Calu3 (cell line): ENCODE measurements around the gene KRT36. TPM values are rescaled to one million over a fixed set of nuclear protein-coding genes. Genes with fewer than 3 reads are reported as not detected.

Source experiments
- BruUV-seq: library from RNA; stranded (reverse); fragments of 400-500 nt; replicated peaks from 2 replicates; lab custom pipeline; 2021; lab: Mats Ljungman, UMichigan
- CTCF ChIA-PET: fragments of 300-600 bp; sonication (Branson Sonifier 250); formaldehyde crosslinking; loops from one replicate; lab custom pipeline; 2022; ENCODE audit warnings: antibody characterized with exemption; lab: Charles Lee
- DNase-seq: peaks from one replicate; pipeline ENCODE4 v3.0.0; 2022
- H3K27ac Mint-ChIP-seq: one replicate; pipeline ENCODE4 v1.8.0; 2022; ENCODE audit warnings: mixed read lengths; ENCODE audit not compliant: unreplicated experiment
- H3K27me3 Mint-ChIP-seq: one replicate; pipeline ENCODE4 v1.8.0; 2022; ENCODE audit warnings: mixed read lengths; ENCODE audit not compliant: unreplicated experiment
- H3K36me3 Mint-ChIP-seq: one replicate; pipeline ENCODE4 v1.8.0; 2022; ENCODE audit warnings: mild to moderate bottlenecking, moderate library complexity, mixed read lengths; ENCODE audit not compliant: insufficient read depth, unreplicated experiment
- H3K4me1 Mint-ChIP-seq: one replicate; pipeline ENCODE4 v1.8.0; 2022; ENCODE audit warnings: mild to moderate bottlenecking, low read depth, mixed read lengths; ENCODE audit not compliant: unreplicated experiment
- H3K4me3 Mint-ChIP-seq: one replicate; pipeline ENCODE4 v1.8.0; 2022; ENCODE audit warnings: mild to moderate bottlenecking, low read depth, moderate library complexity, mixed read lengths; ENCODE audit not compliant: unreplicated experiment
- H3K9me3 Mint-ChIP-seq: one replicate; pipeline ENCODE4 v1.8.0; 2022; ENCODE audit warnings: low read depth, mixed read lengths; ENCODE audit not compliant: unreplicated experiment
- CTCF ChIP-seq: fragments of 200-600 bp; IDR thresholded peaks from one replicate; pipeline ENCODE4 v1.8.0; 2022; ENCODE audit warnings: antibody characterized with exemption; ENCODE audit not compliant: unreplicated experiment
- intact Hi-C: fragments of 100-400 bp; cut with micrococcal nuclease; formaldehyde crosslinking; loops from one replicate; pipeline ENCODE4 v1.10.0; 2022; ENCODE audit not compliant: unreplicated experiment
- total RNA-seq: library from RNA; stranded (reverse); gene quantifications from 2 replicates; pipeline ENCODE4 v1.2.3, GENCODE V29; 2022

The KRT36 gene
- total RNA-seq, 1 experiment from 2014 or later, result not detected

- peak; percentile 70 for DNase-seq
- H3K27me3 Mint-ChIP-seq, result no peaks in the 10 kb centered on the region
- CTCF ChIA-PET, result interaction anchor here (0.8 to 19.2 kb wide), 3 partner anchors 23 to 139 kb away, joined by 3 to 471 read pairs (median 3); no protein-coding TSS in a partner anchor
- peaks cover 73% of the 10 kb centered on the region for H3K4me1 Mint-ChIP-seq
- TF ChIP-seq CTCF, result no peak
- no peaks in the 10 kb centered on the region for H3K9me3 Mint-ChIP-seq
- peak overlapping the region; percentile 99 for H3K27ac Mint-ChIP-seq
- peak overlapping the region; percentile 95 for H3K4me3 Mint-ChIP-seq
- intact Hi-C loops, result loop anchor here (5.0 to 10.0 kb wide), 2 partner anchors 589 to 666 kb away; partner anchors contain the start of gene KRT23
- BruUV-seq, result no TSS peak
- peaks cover 100% of the 10 kb centered on the region for H3K36me3 Mint-ChIP-seq
These were observed 34.1 kb upstream of the KRT36 start for GRCh38 chr17:41523787-41524186.

GRCh38 chr17:41523225-41523593, 33.5 kb upstream of the KRT36 start:
- Mint-ChIP-seq H3K4me3 (peak overlapping the region; percentile 95), H3K36me3 (peaks cover 100% of the 10 kb centered on the region), H3K27me3 (no peaks in the 10 kb centered on the region), H3K4me1 (peaks cover 73% of the 10 kb centered on the region), H3K27ac (peak overlapping the region; percentile 99), H3K9me3 (no peaks in the 10 kb centered on the region)
- no TSS peak for BruUV-seq
- intact Hi-C loops, result loop anchor here (5.0 to 10.0 kb wide), 2 partner anchors 588 to 666 kb away; partner anchors contain the start of gene KRT23
- no peak for DNase-seq
- CTCF ChIA-PET, result interaction anchor here (0.8 to 19.2 kb wide), 2 partner anchors 24 to 140 kb away, joined by 3 to 471 read pairs; no protein-coding TSS in a partner anchor
- no peak for TF ChIP-seq CTCF

GRCh38 chr17:41522301-41523224, 32.9 kb upstream of the KRT36 start:
- TSS peak; percentile 2 for BruUV-seq
- Mint-ChIP-seq H3K9me3 (no peaks in the 10 kb centered on the region), H3K4me1 (peaks cover 73% of the 10 kb centered on the region), H3K36me3 (peaks cover 98% of the 10 kb centered on the region), H3K4me3 (peak overlapping the region; percentile 95), H3K27ac (peak overlapping the region; percentile 99), H3K27me3 (no peaks in the 10 kb centered on the region)
- CTCF ChIA-PET, result interaction anchor here (0.7 to 19.2 kb wide), 22 partner anchors 8 to 964 kb away, joined by 3 to 471 read pairs (median 4); no protein-coding TSS in a partner anchor
- no peak for TF ChIP-seq CTCF
- DNase-seq, result peak; percentile 93
- intact Hi-C loops, result loop anchor here (5.0 to 10.0 kb wide), 2 partner anchors 588 to 665 kb away; partner anchors contain the start of gene KRT23

GRCh38 chr17:41521574-41522261, 32.0 kb upstream of the KRT36 start:
- intact Hi-C loops, result loop anchor here (5.0 to 10.0 kb wide), 2 partner anchors 587 to 664 kb away; partner anchors contain the start of gene KRT23
- CTCF ChIA-PET, result interaction anchor here (0.6 to 19.2 kb wide), 28 partner anchors 8 to 963 kb away, joined by 3 to 471 read pairs (median 4); no protein-coding TSS in a partner anchor
- peaks cover 97% of the 10 kb centered on the region for H3K36me3 Mint-ChIP-seq
- no peaks in the 10 kb centered on the region for H3K27me3 Mint-ChIP-seq
- BruUV-seq, result no TSS peak
- DNase-seq, result peak; percentile 100
- H3K27ac Mint-ChIP-seq, result peak overlapping the region; percentile 99
- peaks cover 73% of the 10 kb centered on the region for H3K4me1 Mint-ChIP-seq
- H3K9me3 Mint-ChIP-seq, result no peaks in the 10 kb centered on the region
- TF ChIP-seq CTCF, result peak; percentile 11
- peak overlapping the region; percentile 95 for H3K4me3 Mint-ChIP-seq
